H1 (cell line): ENCODE results near the gene TMEM92. TPM values are rescaled to one million over a fixed set of nuclear protein-coding genes. Genes with fewer than 3 reads are reported as not detected.

Experiments
- CTCF ChIA-PET: fragments of 300-600 bp; sonication (Branson Sonifier 250); formaldehyde crosslinking; loops from one replicate; lab custom pipeline; 2021; ENCODE audit not compliant: partially characterized antibody; lab: Charles Lee
- POLR2A ChIA-PET: fragments of 300-600 bp; sonication (Branson Sonifier 250); formaldehyde crosslinking; loops from one replicate; lab custom pipeline; 2021; ENCODE audit warnings: inconsistent platforms; ENCODE audit not compliant: partially characterized antibody; lab: Charles Lee
- DNase-seq, 2 experiments: peaks; one replicate each; pipeline versions ENCODE4 v3.0.0 to v3.0.0-alpha.2; 2010 to 2022; ENCODE audit warnings: low spot score in 2 of 2, low read depth in 1 of 2, mixed read lengths in 1 of 2
- FAIRE-seq: peaks from 2 replicates; lab custom pipeline; 2011; peaks lifted over from hg19 to GRCh38; lab: Jason Lieb, UNC
- H2AFZ ChIP-seq: 2 replicates; pipeline ENCODE4 v1.8.1; 2012; ENCODE audit warnings: low read length, inconsistent platforms
- H2AK5ac ChIP-seq: 2 replicates; pipeline ENCODE4 v1.6.1; 2013; ENCODE audit warnings: low read depth, low read length
- H2BK120ac ChIP-seq: replicated peaks from 2 replicates; pipeline ENCODE3; 2013; ENCODE audit warnings: low read depth, low read length, inconsistent platforms
- H2BK12ac ChIP-seq: 2 replicates; pipeline ENCODE4 v1.6.1; 2013; ENCODE audit warnings: low read depth, low read length
- H2BK15ac ChIP-seq: 2 replicates; pipeline ENCODE4 v1.6.1; 2013; ENCODE audit warnings: low read length
- H2BK20ac ChIP-seq: 2 replicates; pipeline ENCODE4 v1.6.1; 2013; ENCODE audit warnings: low read length
- H2BK5ac ChIP-seq: 2 replicates; pipeline ENCODE4 v1.6.1; 2013; ENCODE audit warnings: low read depth, low read length
- H3K14ac ChIP-seq: 2 replicates; pipeline ENCODE4 v1.6.1; 2013; ENCODE audit warnings: inconsistent platforms; ENCODE audit not compliant: insufficient read length
- H3K18ac ChIP-seq: 2 replicates; pipeline ENCODE4 v1.6.1; 2013; ENCODE audit warnings: low read length; ENCODE audit errors: extremely low read depth
- H3K23ac ChIP-seq: 2 replicates; pipeline ENCODE4 v1.6.1; 2013; ENCODE audit warnings: inconsistent platforms; ENCODE audit not compliant: insufficient read length
- H3K23me2 ChIP-seq: 2 replicates; pipeline ENCODE4 v1.6.1; 2013; ENCODE audit warnings: low read depth, low read length
- H3K27ac ChIP-seq: 2 replicates; pipeline ENCODE4 v1.6.1; 2011; ENCODE audit warnings: low read depth, low read length, inconsistent platforms
- H3K27me3 ChIP-seq, 4 experiments: replicated peaks in 1 of 4; 1 replicate in 1 of 4; 2 replicates in 3 of 4; pipeline versions ENCODE4 v1.6.1 to v1.8.1; 2011 to 2013; ENCODE audit warnings: low read length in 3 of 4, mild to moderate bottlenecking in 3 of 4, inconsistent platforms in 2 of 4, mixed read lengths in 2 of 4, moderate library complexity in 1 of 4; ENCODE audit not compliant: control insufficient read depth in 3 of 4, insufficient read depth in 3 of 4; ENCODE audit errors: extremely low read depth in 1 of 4
- H3K36me3 ChIP-seq, 4 experiments: 2 replicates each; pipeline versions ENCODE4 v1.6.1 to v1.8.1; 2011 to 2013; ENCODE audit warnings: mild to moderate bottlenecking in 4 of 4, low read length in 3 of 4, moderate library complexity in 2 of 4, control low read depth in 1 of 4, inconsistent platforms in 1 of 4; ENCODE audit not compliant: insufficient read depth in 4 of 4, control insufficient read depth in 2 of 4
- H3K4ac ChIP-seq: replicated peaks from 2 replicates; pipeline ENCODE3; 2013; ENCODE audit warnings: low read length, low read depth, mixed read lengths, inconsistent platforms; ENCODE audit not compliant: insufficient read length
- H3K4me1 ChIP-seq, 4 experiments: replicated peaks in 1 of 4; 1 replicate in 1 of 4; 2 replicates in 3 of 4; pipeline versions ENCODE4 v1.6.1 to v1.8.1; 2011 to 2013; ENCODE audit warnings: low read length in 3 of 4, inconsistent platforms in 2 of 4, mixed read lengths in 1 of 4; ENCODE audit not compliant: insufficient read depth in 4 of 4, control insufficient read depth in 3 of 4
- H3K4me2 ChIP-seq, 2 experiments: 2 replicates each; pipeline versions ENCODE4 v1.6.1 to v1.8.1; 2011 to 2013; ENCODE audit warnings: low read depth in 2 of 2, low read length in 2 of 2, control low read depth in 1 of 2, inconsistent platforms in 1 of 2, mild to moderate bottlenecking in 1 of 2; ENCODE audit not compliant: insufficient read depth in 1 of 2
- H3K4me3 ChIP-seq, 4 experiments: fragments of 200-600, 300-600 bp in 1 of 4; sonication (generic), shearing (Covaris generic), sonication (Bioruptor Twin) in 1 of 4; 2 replicates each; pipeline versions ENCODE4 v1.5.1 to v1.8.1; 2011 to 2016; ENCODE audit warnings: low read length in 4 of 4, low read depth in 3 of 4, control low read depth in 2 of 4, inconsistent platforms in 2 of 4, mild to moderate bottlenecking in 2 of 4, mixed read lengths in 1 of 4, moderate library complexity in 1 of 4; ENCODE audit not compliant: insufficient read depth in 2 of 4; ENCODE audit errors: extremely low read depth in 1 of 4
- H3K56ac ChIP-seq: replicated peaks from 2 replicates; pipeline ENCODE3; 2013; ENCODE audit warnings: low read depth, mild to moderate bottlenecking, mixed read lengths, low read length, inconsistent platforms; ENCODE audit not compliant: insufficient read length
- H3K79me1 ChIP-seq: 2 replicates; pipeline ENCODE4 v1.6.1; 2013; ENCODE audit warnings: low read depth, low read length, control low read depth
- H3K79me2 ChIP-seq, 2 experiments: 2 replicates each; pipeline versions ENCODE4 v1.6.1 to v1.8.1; 2012 to 2013; ENCODE audit warnings: low read length in 2 of 2, mild to moderate bottlenecking in 2 of 2, inconsistent platforms in 1 of 2; ENCODE audit not compliant: insufficient read depth in 2 of 2, control insufficient read depth in 1 of 2
- H3K9ac ChIP-seq, 4 experiments: replicated peaks in 1 of 4; 1 replicate in 1 of 4; 2 replicates in 3 of 4; pipeline versions ENCODE4 v1.6.1 to v1.8.1; 2011 to 2013; ENCODE audit warnings: low read depth in 3 of 4, low read length in 3 of 4, control low read depth in 2 of 4, mild to moderate bottlenecking in 2 of 4, moderate library complexity in 2 of 4, inconsistent platforms in 1 of 4; ENCODE audit errors: extremely low read depth in 1 of 4
- H3K9me3 ChIP-seq, 2 experiments: 2 replicates each; pipeline versions ENCODE4 v1.6.1 to v1.8.1; 2012 to 2013; ENCODE audit warnings: mild to moderate bottlenecking in 2 of 2, moderate library complexity in 2 of 2, control low read depth in 1 of 2, inconsistent platforms in 1 of 2, low read depth in 1 of 2, low read length in 1 of 2, mixed read lengths in 1 of 2; ENCODE audit not compliant: insufficient read depth in 2 of 2
- H4K20me1 ChIP-seq, 2 experiments: replicated peaks in 1 of 2; 2 replicates each; pipeline versions ENCODE3 to v1.8.1; 2011 to 2013; ENCODE audit warnings: inconsistent platforms in 2 of 2, low read length in 2 of 2, mild to moderate bottlenecking in 1 of 2; ENCODE audit not compliant: insufficient read depth in 2 of 2, control insufficient read depth in 1 of 2
- H4K5ac ChIP-seq: 2 replicates; pipeline ENCODE4 v1.6.1; 2013; ENCODE audit warnings: low read length, low read depth, mixed read lengths, inconsistent platforms; ENCODE audit not compliant: insufficient read length
- H4K8ac ChIP-seq: 2 replicates; pipeline ENCODE4 v1.8.0; 2013; ENCODE audit warnings: mild to moderate bottlenecking, moderate library complexity, low read length, inconsistent platforms; ENCODE audit not compliant: insufficient read depth; ENCODE audit errors: extremely low read depth
- H4K91ac ChIP-seq: replicated peaks from 2 replicates; pipeline ENCODE3; 2013; ENCODE audit warnings: low read length, mixed read lengths, inconsistent platforms; ENCODE audit not compliant: insufficient read length
- BACH1 ChIP-seq: IDR thresholded peaks from 2 replicates; pipeline ENCODE4 v1.6.1; 2012; ENCODE audit warnings: low read length, improper control_type of control experiment
- EGR1 ChIP-seq: IDR thresholded peaks from 2 replicates; pipeline ENCODE4 v1.6.1; 2011; ENCODE audit warnings: low read depth, low read length, borderline replicate concordance
- KDM1A ChIP-seq: fragments of 200-600, 300-600 bp; sonication (generic); IDR thresholded peaks from 2 replicates; pipeline ENCODE4 v1.7.1; 2016; ENCODE audit warnings: mild to moderate bottlenecking, low read length, borderline replicate concordance
- PHF8 ChIP-seq: fragments of 200-600 bp; sonication (generic); conservative IDR thresholded peaks from 2 replicates; pipeline ENCODE4 v1.7.1; 2012; ENCODE audit warnings: low read depth, mild to moderate bottlenecking, inconsistent platforms, low read length, moderate library complexity
- POLR2AphosphoS5 ChIP-seq: IDR thresholded peaks from 2 replicates; pipeline ENCODE4 v1.6.1; 2011; ENCODE audit warnings: low read depth, low read length
- RBBP5 ChIP-seq: IDR thresholded peaks from 2 replicates; pipeline ENCODE4 v1.7.1; 2012; ENCODE audit warnings: low read depth, mild to moderate bottlenecking, inconsistent platforms, low read length, moderate library complexity, borderline replicate concordance
- RXRA ChIP-seq: IDR thresholded peaks from 2 replicates; pipeline ENCODE4 v1.6.1; 2011; ENCODE audit warnings: low read depth, mild to moderate bottlenecking, low read length, moderate library complexity; ENCODE audit not compliant: insufficient read depth
- SIRT6 ChIP-seq: IDR thresholded peaks from one replicate; pipeline ENCODE4 v1.7.1; 2012; ENCODE audit warnings: low read length, inconsistent platforms
- SIX5 ChIP-seq: IDR thresholded peaks from 2 replicates; pipeline ENCODE4 v1.6.1; 2011; ENCODE audit warnings: mild to moderate bottlenecking, low read depth, low read length
- TBP ChIP-seq: IDR thresholded peaks from 2 replicates; pipeline ENCODE4 v1.6.1; 2011; ENCODE audit warnings: low read depth, low read length, improper control_type of control experiment
- WGBS, 2 experiments: shearing (Covaris generic) in 1 of 2; methylation state at CpG; one replicate each; pipeline versions ENCODE4 v1.1.6 to v1.1.7; 2013 to 2015; ENCODE audit warnings: low lambda C conversion rate in 2 of 2, mixed read lengths in 2 of 2, inconsistent platforms in 1 of 2, low coverage in 1 of 2, missing lambda C conversion rate in 1 of 2; ENCODE audit not compliant: insufficient replicate concordance in 2 of 2, insufficient coverage in 1 of 2, insufficient read length in 1 of 2; ENCODE audit errors: extremely low coverage in 1 of 2, missing lambda C conversion rate in 1 of 2; 5-methylcytosine and 5-hydroxymethylcytosine counted together
- polyA plus RNA-seq, 7 experiments: library from polyadenylated mRNA; depleted of rRNA in 3 of 7; stranded (reverse) in 5 of 7; unstranded in 2 of 7; fragments of >200 nt in 5 of 7; fragments of 200-250 nt in 2 of 7; gene quantifications; 1 replicate in 5 of 7; 2 replicates in 1 of 7; 4 replicates in 1 of 7; pipeline versions ENCODE4 v1.2.1 to v1.2.3, GENCODE V29; 2011 to 2013; ENCODE audit warnings: missing spikeins in 2 of 7, mixed read lengths in 2 of 7
- total RNA-seq: library from RNA; stranded (reverse); fragmentation: NEBNext Ultra II Directional; extraction: Animal tissue kit (Norgen Biotek cat#: 25700); gene quantifications from 2 replicates; pipeline ENCODE4 v1.2.1, GENCODE V29; 2021

TMEM92 gene
- total and polyA plus RNA-seq, 2 of the 8 experiments (the other 6 are each of a cell fraction or from before 2014, with no cell fraction given): 11.9 to 24.8 TPM

- Histone ChIP-seq H3K4me2 (no peak overlapping the region), H3K23me2 (no peaks in the 10 kb centered on the region), H3K36me3 (no peaks in the 10 kb centered on the region), H2BK20ac (no peak overlapping the region), H3K27ac (no peak overlapping the region), H2BK120ac (no peak overlapping the region), H4K20me1 (no peaks in the 10 kb centered on the region), H2AFZ (no peak overlapping the region), H3K27me3 (no peaks in the 10 kb centered on the region), H3K14ac (no peak overlapping the region), H2BK12ac (no peak overlapping the region), H3K79me1 (no peaks in the 10 kb centered on the region), H3K4me3 (no peak overlapping the region), H3K9me3 (no peaks in the 10 kb centered on the region), H3K23ac (no peak overlapping the region), H3K79me2 (no peaks in the 10 kb centered on the region), H3K18ac (no peak overlapping the region), H3K4me1 (peaks cover 0 to 8% (median 2%) of the 10 kb centered on the region in 4 experiments; a peak in 4 of 7 replicates), H4K91ac (no peak overlapping the region), H2BK15ac (no peak overlapping the region), H4K8ac (no peak overlapping the region), H4K5ac (no peak overlapping the region), H2AK5ac (no peak overlapping the region), H3K4ac (no peak overlapping the region), H2BK5ac (no peak overlapping the region), H3K9ac (no peak overlapping the region), H3K56ac (no peak overlapping the region)
- FAIRE-seq: no peak
- ChIA-PET POLR2A (interaction anchor here (0.9 to 1.5 kb wide), 4 partner anchors 13 to 110 kb away, joined by 3 to 4 read pairs (median 3); no protein-coding TSS in a partner anchor), CTCF (interaction anchor here (1.0 to 3.1 kb wide), 9 partner anchors 15 to 83 kb away, joined by 3 to 14 read pairs (median 4); partner anchors contain the start of gene COL1A1)
- 91% methylated on average over 3 of the region's 3 CpGs; no CpG with 5 or more reads in 1 of the 2 experiments for WGBS, 2 experiments
- no peak for DNase-seq
- no peak for TF ChIP-seq SIX5
- TF ChIP-seq SIRT6: no peak
- no peak for TF ChIP-seq BACH1
- TF ChIP-seq RXRA: no peak
- TF ChIP-seq TBP: no peak
- no peak for TF ChIP-seq POLR2AphosphoS5
- no peak for TF ChIP-seq RBBP5
- TF ChIP-seq KDM1A: no peak
- no peak for TF ChIP-seq PHF8
- no peak for TF ChIP-seq EGR1
These were observed 21.5 kb upstream of the TMEM92 start for GRCh38 chr17:50252781-50253180.
